H9 (cell line): ENCODE data around the gene EPHA3. TPM values are rescaled to one million over a fixed set of nuclear protein-coding genes. Genes with fewer than 3 reads are reported as not detected.
"Not testable (repeated sequence)": the region's sequence is repeated elsewhere in the genome, so short reads cannot be mapped to it uniquely, and the experiment has no call there.

Source experiments
- DNase-seq: peaks from one replicate; pipeline ENCODE4 v3.0.0-alpha.2; 2017
- H2AFZ ChIP-seq: one replicate; pipeline ENCODE4 v1.6.1; 2013; ENCODE audit warnings: mild to moderate bottlenecking, low read length, control low read depth, moderate library complexity
- H2AK5ac ChIP-seq: 2 replicates; pipeline ENCODE4 v1.6.1; 2013; ENCODE audit warnings: low read length, control low read depth, mixed read lengths; ENCODE audit not compliant: insufficient read length
- H2BK120ac ChIP-seq: one replicate; pipeline ENCODE4 v1.6.1; 2013; ENCODE audit warnings: low read depth, mild to moderate bottlenecking, low read length, control low read depth, inconsistent platforms; ENCODE audit not compliant: poor library complexity, severe bottlenecking
- H2BK12ac ChIP-seq: 2 replicates; pipeline ENCODE4 v1.6.1; 2013; ENCODE audit warnings: low read length, control low read depth, mixed read lengths, low read depth; ENCODE audit not compliant: insufficient read length
- H2BK15ac ChIP-seq: 2 replicates; pipeline ENCODE4 v1.6.1; 2013; ENCODE audit warnings: low read depth, low read length, control low read depth
- H2BK20ac ChIP-seq: one replicate; pipeline ENCODE4 v1.6.1; 2013; ENCODE audit warnings: low read depth, mild to moderate bottlenecking, low read length, control low read depth, inconsistent platforms; ENCODE audit not compliant: poor library complexity, severe bottlenecking
- H2BK5ac ChIP-seq: 2 replicates; pipeline ENCODE4 v1.6.1; 2013; ENCODE audit warnings: low read length, control low read depth, mixed read lengths; ENCODE audit not compliant: insufficient read length
- H3K14ac ChIP-seq: 2 replicates; pipeline ENCODE4 v1.6.1; 2013; ENCODE audit warnings: low read length, control low read depth; ENCODE audit not compliant: insufficient read depth
- H3K18ac ChIP-seq: 2 replicates; pipeline ENCODE4 v1.6.1; 2013; ENCODE audit warnings: low read depth, mild to moderate bottlenecking, mixed read lengths, low read length, control low read depth; ENCODE audit not compliant: insufficient read length
- H3K23ac ChIP-seq: 2 replicates; pipeline ENCODE4 v1.6.1; 2013; ENCODE audit warnings: low read length, control low read depth, mixed read lengths, low read depth; ENCODE audit not compliant: insufficient read length
- H3K23me2 ChIP-seq: 2 replicates; pipeline ENCODE4 v1.6.1; 2013; ENCODE audit warnings: low read depth, mild to moderate bottlenecking, mixed read lengths, low read length, control low read depth; ENCODE audit not compliant: insufficient read length, poor library complexity, severe bottlenecking
- H3K27ac ChIP-seq: 2 replicates; pipeline ENCODE4 v1.5.1; 2013; ENCODE audit warnings: low read length, control low read depth, mixed read lengths, low read depth; ENCODE audit not compliant: insufficient read length
- H3K27me3 ChIP-seq: 2 replicates; pipeline ENCODE4 v1.6.1; 2013; ENCODE audit warnings: low read length, control low read depth, inconsistent platforms; ENCODE audit not compliant: insufficient read depth
- H3K4ac ChIP-seq: 2 replicates; pipeline ENCODE4 v1.6.1; 2013; ENCODE audit warnings: low read depth, mild to moderate bottlenecking, control low read depth, inconsistent platforms, low read length, moderate library complexity
- H3K4me1 ChIP-seq: 2 replicates; pipeline ENCODE4 v1.6.1; 2013; ENCODE audit warnings: low read length, control low read depth, inconsistent platforms; ENCODE audit not compliant: insufficient read depth
- H3K4me2 ChIP-seq: 2 replicates; pipeline ENCODE4 v1.6.1; 2013; ENCODE audit warnings: low read length, control low read depth, mixed read lengths; ENCODE audit not compliant: insufficient read length, insufficient read depth
- H3K56ac ChIP-seq: 2 replicates; pipeline ENCODE4 v1.6.1; 2013; ENCODE audit warnings: low read depth, mild to moderate bottlenecking, mixed read lengths, low read length, control low read depth; ENCODE audit not compliant: insufficient read length
- H3K79me1 ChIP-seq: 2 replicates; pipeline ENCODE4 v1.6.1; 2013; ENCODE audit warnings: low read depth, mild to moderate bottlenecking, moderate library complexity, low read length, control low read depth, inconsistent platforms; ENCODE audit not compliant: insufficient read depth, poor library complexity, severe bottlenecking
- H3K79me2 ChIP-seq: 2 replicates; pipeline ENCODE4 v1.6.1; 2013; ENCODE audit warnings: low read length, control low read depth, inconsistent platforms; ENCODE audit not compliant: insufficient read depth
- H3K9ac ChIP-seq: 2 replicates; pipeline ENCODE4 v1.6.1; 2013; ENCODE audit warnings: low read length, control low read depth, mixed read lengths; ENCODE audit not compliant: insufficient read length; ENCODE audit errors: extremely low read depth
- H3K9me3 ChIP-seq: one replicate; pipeline ENCODE4 v1.6.1; 2013; ENCODE audit warnings: low read depth, low read length, inconsistent platforms; ENCODE audit not compliant: control insufficient read depth
- H3T11ph ChIP-seq: one replicate; pipeline ENCODE4 v1.6.1; 2013; ENCODE audit warnings: mild to moderate bottlenecking, low read length, control low read depth, inconsistent platforms
- H4K20me1 ChIP-seq: one replicate; pipeline ENCODE4 v1.6.1; 2013; ENCODE audit not compliant: control insufficient read depth, insufficient read length, insufficient read depth
- H4K5ac ChIP-seq: 2 replicates; pipeline ENCODE4 v1.6.1; 2013; ENCODE audit warnings: low read depth, mild to moderate bottlenecking, mixed read lengths, low read length, control low read depth; ENCODE audit not compliant: insufficient read length
- H4K8ac ChIP-seq: replicated peaks from 2 replicates; pipeline ENCODE4 v1.6.1; 2013; ENCODE audit warnings: low read length, control low read depth, mixed read lengths, low read depth; ENCODE audit not compliant: insufficient read length
- H4K91ac ChIP-seq: 2 replicates; pipeline ENCODE4 v1.6.1; 2013; ENCODE audit warnings: low read depth, mild to moderate bottlenecking, moderate library complexity, mixed read lengths, low read length, control low read depth; ENCODE audit not compliant: insufficient read length
- H3K27ac Mint-ChIP-seq, 3 experiments: 2 replicates in 2 of 3; 3 replicates in 1 of 3; pipeline ENCODE4 v1.8.0; 2020 to 2021; ENCODE audit warnings: mixed read lengths in 3 of 3, mild to moderate bottlenecking in 1 of 3, moderate library complexity in 1 of 3
- H3K27me3 Mint-ChIP-seq: 2 replicates; pipeline ENCODE4 v1.8.0; 2021; ENCODE audit warnings: low read depth, mild to moderate bottlenecking, moderate library complexity, mixed read lengths
- H3K36me3 Mint-ChIP-seq, 3 experiments: 2 replicates in 2 of 3; 3 replicates in 1 of 3; pipeline ENCODE4 v1.8.0; 2020 to 2021; ENCODE audit warnings: low read depth in 3 of 3, mixed read lengths in 3 of 3; ENCODE audit not compliant: insufficient read depth in 1 of 3
- H3K4me1 Mint-ChIP-seq, 2 experiments: 2 replicates each; pipeline ENCODE4 v1.8.0; 2020; ENCODE audit warnings: mixed read lengths in 2 of 2
- H3K4me3 Mint-ChIP-seq, 2 experiments: 2 replicates in 1 of 2; 3 replicates in 1 of 2; pipeline ENCODE4 v1.8.0; 2020 to 2021; ENCODE audit warnings: mild to moderate bottlenecking in 2 of 2, mixed read lengths in 2 of 2, moderate library complexity in 1 of 2
- H3K9me3 Mint-ChIP-seq, 2 experiments: 2 replicates in 1 of 2; 3 replicates in 1 of 2; pipeline ENCODE4 v1.8.0; 2020; ENCODE audit warnings: mild to moderate bottlenecking in 2 of 2, mixed read lengths in 2 of 2, moderate library complexity in 1 of 2
- CTCF ChIP-seq: fragments of 200-600 bp; sonication (generic); conservative IDR thresholded peaks from 3 replicates; pipeline ENCODE4 v1.8.0; 2021; ENCODE audit warnings: antibody characterized with exemption, mild to moderate bottlenecking
- WGBS: extraction: QIAGEN DNeasy Blood & Tissue Kit; methylation state at CpG from one replicate; pipeline ENCODE4 v1.1.7; 2013; ENCODE audit warnings: missing lambda C conversion rate, low lambda C conversion rate, mixed read lengths; ENCODE audit not compliant: insufficient read length; ENCODE audit errors: extremely low coverage; 5-methylcytosine and 5-hydroxymethylcytosine counted together
- total RNA-seq: library from RNA; stranded (reverse); gene quantifications from 2 replicates; pipeline ENCODE4 v1.2.1, GENCODE V29; 2021

EPHA3 gene
- total RNA-seq, 1 experiment from 2014 or later, result 0.66 TPM

- Histone ChIP-seq H3K23ac (no peak overlapping the region), H3K23me2 (no peaks in the 10 kb centered on the region), H3K79me2 (no peaks in the 10 kb centered on the region), H3K18ac (no peak overlapping the region), H2BK12ac (no peak overlapping the region), H3K4ac (no peak overlapping the region), H2AFZ (no peak overlapping the region), H2BK5ac (no peak overlapping the region), H3K9ac (no peak overlapping the region), H3K9me3 (no peaks in the 10 kb centered on the region), H2BK15ac (no peak overlapping the region), H3K27ac (no peak overlapping the region), H3K79me1 (no peaks in the 10 kb centered on the region), H3K14ac (no peak overlapping the region), H2BK20ac (no peak overlapping the region), H4K91ac (no peak overlapping the region), H2BK120ac (no peak overlapping the region), H3K56ac (no peak overlapping the region), H4K20me1 (peaks cover 3% of the 10 kb centered on the region), H3T11ph (no peak overlapping the region), H3K4me2 (no peak overlapping the region), H4K5ac (no peak overlapping the region), H4K8ac (no peak overlapping the region), H3K27me3 (no peaks in the 10 kb centered on the region), H2AK5ac (no peak overlapping the region), H3K4me1 (no peaks in the 10 kb centered on the region)
- H3K36me3 Mint-ChIP-seq, result no peaks in the 10 kb centered on the region; a peak in 1 of 7 replicates
- H3K4me3 Mint-ChIP-seq, result no peak overlapping the region
- DNase-seq, result no peak
- H3K9me3 Mint-ChIP-seq, result no peaks in the 10 kb centered on the region
- no peak for TF ChIP-seq CTCF
- peaks cover 3 to 5% of the 10 kb centered on the region in 2 experiments; a peak in 3 of 4 replicates for H3K4me1 Mint-ChIP-seq
- H3K27me3 Mint-ChIP-seq, result no peaks in the 10 kb centered on the region; the same call in 1 of the 2 replicates
- no peak overlapping the region for H3K27ac Mint-ChIP-seq
These were observed 236.7 kb downstream of the EPHA3 start for GRCh38 chr3:89344076-89344475.

GRCh38 chr3:89350935-89351334, 243.5 kb downstream of the EPHA3 start:
- H3K27me3 Mint-ChIP-seq, H3K27ac Mint-ChIP-seq, H2AK5ac ChIP-seq, DNase-seq, H2BK15ac ChIP-seq, H3K4me1 Mint-ChIP-seq, H3K27ac ChIP-seq, H2BK5ac ChIP-seq, H3K23me2 ChIP-seq, H2BK20ac ChIP-seq, H4K20me1 ChIP-seq, H3K9me3 Mint-ChIP-seq, H3K14ac ChIP-seq, H3K56ac ChIP-seq, H3K27me3 ChIP-seq, H3K79me2 ChIP-seq, H3K23ac ChIP-seq, H2AFZ ChIP-seq, H3K4me1 ChIP-seq, H2BK120ac ChIP-seq, H3K4me2 ChIP-seq, H3K4me3 Mint-ChIP-seq, H3K79me1 ChIP-seq, H3K4ac ChIP-seq, H3K18ac ChIP-seq, H3K9me3 ChIP-seq, H3T11ph ChIP-seq, H4K5ac ChIP-seq, H4K91ac ChIP-seq, H2BK12ac ChIP-seq, H4K8ac ChIP-seq, H3K36me3 Mint-ChIP-seq, H3K9ac ChIP-seq: not testable (repeated sequence)
- WGBS, result no CpG with 5 or more reads among the region's 12 CpGs
